SHP77 (cell line): Measurements from ENCODE around the gene GNG13.
"Not testable (repeated sequence)": the region's sequence is repeated elsewhere in the genome, so short reads cannot be mapped to it uniquely, and the experiment has no call there.

Experiments
- DNase-seq, 2 experiments: peaks; one replicate each; lab custom pipeline; 2025; lab: John Stamatoyannopoulos, UW

GNG13 gene, protein sequence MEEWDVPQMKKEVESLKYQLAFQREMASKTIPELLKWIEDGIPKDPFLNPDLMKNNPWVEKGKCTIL

DNA sequence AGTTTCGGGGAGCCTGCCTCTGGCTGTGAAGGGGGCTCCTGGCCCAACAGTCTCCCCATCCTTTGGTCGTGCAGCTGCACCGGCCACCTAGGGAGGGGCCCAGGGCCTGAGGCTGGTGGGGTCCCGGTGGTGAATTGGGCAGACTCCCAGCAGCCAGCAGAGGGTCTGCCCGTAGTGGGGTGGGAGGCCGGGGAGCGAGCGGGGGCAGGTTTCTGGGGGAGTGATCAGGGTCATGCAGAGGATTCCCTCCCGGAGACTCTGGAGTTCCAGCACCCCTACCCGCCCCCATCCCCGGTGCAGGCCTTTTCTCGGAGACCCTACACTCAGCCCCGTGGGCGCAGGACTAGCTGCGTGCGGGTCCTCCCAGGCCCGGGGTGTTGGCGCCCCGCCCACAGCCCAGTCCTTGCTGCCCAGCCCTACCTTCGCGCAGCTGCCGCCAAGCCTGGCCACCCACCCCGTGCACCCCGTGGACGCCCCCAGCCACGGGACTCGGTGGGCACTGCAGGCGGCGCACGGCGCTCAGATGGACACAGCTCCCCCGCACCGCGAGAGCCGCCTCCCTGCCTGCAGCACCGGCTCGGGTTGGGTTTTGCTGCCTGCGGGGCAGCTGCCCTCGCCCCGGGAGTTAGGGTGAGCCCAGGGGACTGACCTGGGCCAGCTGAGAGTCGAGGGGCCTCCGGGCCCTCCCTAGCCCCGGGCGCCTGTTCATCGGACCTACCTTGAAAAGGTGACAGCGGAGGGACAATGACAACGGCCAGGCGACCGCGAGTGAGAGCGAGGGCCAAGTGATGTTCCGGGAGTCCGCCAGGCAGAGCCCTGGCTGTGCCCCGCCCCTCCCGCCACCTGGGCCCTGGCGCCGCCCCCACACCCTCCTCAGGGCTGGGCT, at the start of gene GNG13:
Gene GNG13, minus strand, starts transcription at position 787 of the 886 bp plus-strand sequence. CDS start 1,657 bp downstream, outside the sequence.
- DNase-seq, result no peak

DNA sequence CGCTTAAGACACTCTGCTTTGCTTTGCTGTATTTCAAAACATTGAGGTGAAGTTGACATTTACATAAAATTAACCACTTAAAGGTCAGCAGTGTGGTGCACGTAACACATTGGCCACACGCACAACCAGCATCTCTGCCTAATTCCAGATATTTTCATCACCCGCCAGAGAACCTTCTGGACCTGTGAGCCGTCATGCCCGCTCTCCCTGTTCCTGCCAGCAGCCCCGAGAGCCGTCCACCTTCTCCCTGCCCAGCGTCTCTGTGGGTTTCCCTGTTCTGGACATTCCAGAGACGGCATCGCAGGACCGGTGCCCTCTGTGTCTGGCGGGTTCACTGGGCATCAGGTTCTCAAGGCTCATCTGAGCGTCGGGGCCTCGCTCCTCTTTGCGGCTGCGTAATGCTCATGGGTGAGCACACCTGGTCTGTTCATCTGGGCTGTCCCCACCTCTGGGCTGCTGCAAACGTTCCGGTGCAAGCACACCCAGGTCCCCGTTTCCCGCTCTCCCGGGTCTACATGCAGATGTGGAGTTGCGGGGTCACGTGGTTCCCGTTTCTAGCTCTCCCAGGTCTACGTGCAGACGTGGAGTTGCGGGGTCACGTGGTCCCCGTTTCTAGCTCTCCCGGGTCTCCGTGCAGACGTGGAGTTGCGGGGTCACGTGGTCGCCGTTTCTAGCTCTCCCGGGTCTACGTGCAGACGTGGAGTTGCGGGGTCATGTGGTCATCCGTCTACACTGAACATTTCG, 48.1 kb upstream of the GNG13 start:
- no peak for DNase-seq

DNA sequence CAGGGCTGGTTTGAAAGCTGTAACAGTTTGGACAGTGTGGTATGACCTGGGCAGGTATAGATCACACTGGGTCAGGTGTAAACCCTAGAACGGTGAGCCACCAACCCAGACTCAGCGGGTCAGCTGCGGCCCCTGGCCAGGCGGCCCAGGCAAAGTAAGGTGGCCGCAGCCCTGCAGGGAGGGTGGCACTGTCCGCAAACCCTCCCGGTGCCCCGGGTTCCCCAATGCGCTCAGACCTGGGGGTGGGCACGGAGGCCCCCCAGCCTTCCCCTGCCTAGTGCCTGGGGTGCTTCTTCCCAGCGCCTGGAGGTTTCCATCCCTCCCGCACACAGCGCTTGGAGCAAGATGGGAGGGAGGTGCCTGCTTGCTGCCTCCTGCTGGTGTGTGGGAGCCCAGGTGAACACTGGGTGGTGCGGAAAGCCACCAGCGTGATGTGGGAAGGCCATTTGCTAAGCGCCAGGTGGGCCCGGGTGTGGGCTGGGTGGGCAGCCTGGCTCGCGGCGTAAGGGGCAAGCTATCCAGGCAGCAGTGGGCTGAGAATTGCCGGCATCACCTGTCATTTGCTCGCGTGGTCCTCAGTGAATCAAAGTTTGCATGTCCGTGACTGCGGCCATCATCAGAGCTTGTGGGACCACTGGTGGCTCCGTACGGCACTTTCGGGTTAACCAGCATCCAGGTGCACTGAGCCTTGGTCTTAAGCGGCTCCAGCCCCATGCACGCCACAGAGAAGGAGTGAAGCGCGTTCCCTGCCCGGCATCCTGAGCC, 47.3 kb upstream of the GNG13 start:
- DNase-seq, result no peak

DNA sequence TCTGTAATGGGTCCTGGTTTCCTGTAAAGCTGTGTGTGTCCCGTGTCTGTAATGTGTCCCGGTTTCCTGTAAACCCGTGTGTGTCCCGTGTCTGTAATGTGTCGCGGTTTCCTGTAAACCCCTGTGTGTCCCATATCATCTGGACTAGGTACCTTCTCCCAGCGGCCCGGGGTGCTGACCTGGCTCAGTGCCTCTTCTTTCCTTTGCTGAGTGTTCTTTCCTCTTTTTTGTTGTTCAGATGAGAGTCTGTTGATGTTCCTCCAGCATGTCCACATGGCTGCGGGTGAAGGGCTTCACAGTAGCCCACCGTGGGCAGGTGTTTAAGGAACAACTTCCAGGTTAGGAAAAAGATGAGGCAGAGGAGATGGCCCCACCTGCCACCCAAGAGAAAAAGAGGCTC, 46.6 kb upstream of the GNG13 start:
- no peak for DNase-seq

DNA sequence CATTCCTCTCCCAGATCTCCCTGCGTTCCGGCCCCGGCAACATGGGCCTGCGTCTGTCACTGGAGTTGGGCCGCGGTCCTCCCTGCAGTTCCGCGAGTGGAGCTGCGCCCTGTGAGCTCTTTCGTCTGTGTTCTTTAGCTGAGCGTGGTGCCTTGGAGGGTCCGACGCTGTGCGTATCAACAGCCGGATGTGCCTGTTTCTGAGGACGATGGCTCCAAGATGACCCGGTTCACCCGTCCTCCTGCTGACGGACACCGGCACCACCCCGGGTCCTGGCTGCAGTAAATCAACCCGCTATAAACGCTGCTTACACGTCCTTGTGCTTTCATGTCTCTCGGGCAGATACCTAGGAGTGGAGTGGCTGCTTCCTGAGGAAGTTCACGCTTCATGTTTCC, 44.8 kb upstream of the GNG13 start:
- no peak for DNase-seq

DNA sequence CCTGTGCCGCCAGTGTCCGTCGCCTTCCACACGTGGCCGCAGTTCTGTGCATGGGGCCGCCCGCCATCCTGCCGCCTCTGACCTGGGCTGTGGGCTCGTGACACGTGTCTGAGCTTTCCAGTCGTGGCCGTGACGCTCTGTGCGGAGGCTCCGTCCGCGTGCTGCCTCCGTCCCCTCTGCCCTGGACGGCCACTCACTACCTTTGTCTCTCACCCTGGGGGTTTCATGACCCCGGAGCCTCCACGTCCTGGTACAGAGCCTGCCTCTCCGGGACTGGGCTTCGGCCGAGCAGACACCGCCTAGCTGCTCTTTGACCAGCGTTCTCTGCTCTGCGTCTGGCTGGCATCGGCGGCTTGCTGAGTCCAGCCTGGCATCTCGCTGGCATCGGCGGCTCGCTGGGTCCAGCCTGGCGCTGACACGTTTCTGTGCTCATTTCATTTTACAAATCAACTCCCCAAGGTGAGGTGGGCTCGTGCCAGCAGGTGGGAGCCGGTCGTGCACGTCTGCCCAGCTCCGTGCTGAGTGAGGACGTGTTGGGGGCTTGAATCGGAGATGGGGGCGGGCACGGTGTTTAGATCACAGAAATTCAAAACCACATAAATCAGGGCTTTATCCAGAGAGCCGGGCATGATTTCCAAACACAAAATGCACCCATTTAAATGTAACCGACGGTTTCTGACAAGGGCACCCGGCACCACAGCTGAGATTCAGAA, 44.3 kb upstream of the GNG13 start:
- DNase-seq, result no peak

DNA sequence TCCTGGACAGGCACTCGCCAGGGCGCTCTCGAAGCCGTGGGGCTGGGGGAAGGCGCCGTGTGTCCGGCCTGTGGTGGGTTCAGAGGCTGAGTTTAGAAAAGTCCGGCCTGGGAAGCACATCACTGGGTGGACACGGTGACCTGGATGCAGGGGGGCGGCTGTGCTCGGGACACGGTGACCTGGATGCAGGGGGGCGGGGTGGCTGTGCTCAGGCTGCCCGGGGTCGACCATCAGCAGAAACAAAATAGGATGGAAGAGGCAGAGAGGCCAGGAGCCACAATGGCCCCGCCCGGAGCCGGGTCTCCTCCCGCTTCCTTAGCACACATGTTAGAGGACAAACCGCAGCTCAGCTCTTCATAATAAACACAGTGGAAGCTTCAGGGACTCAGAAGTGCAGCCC, 43.2 kb upstream of the GNG13 start:
- DNase-seq, result no peak

DNA sequence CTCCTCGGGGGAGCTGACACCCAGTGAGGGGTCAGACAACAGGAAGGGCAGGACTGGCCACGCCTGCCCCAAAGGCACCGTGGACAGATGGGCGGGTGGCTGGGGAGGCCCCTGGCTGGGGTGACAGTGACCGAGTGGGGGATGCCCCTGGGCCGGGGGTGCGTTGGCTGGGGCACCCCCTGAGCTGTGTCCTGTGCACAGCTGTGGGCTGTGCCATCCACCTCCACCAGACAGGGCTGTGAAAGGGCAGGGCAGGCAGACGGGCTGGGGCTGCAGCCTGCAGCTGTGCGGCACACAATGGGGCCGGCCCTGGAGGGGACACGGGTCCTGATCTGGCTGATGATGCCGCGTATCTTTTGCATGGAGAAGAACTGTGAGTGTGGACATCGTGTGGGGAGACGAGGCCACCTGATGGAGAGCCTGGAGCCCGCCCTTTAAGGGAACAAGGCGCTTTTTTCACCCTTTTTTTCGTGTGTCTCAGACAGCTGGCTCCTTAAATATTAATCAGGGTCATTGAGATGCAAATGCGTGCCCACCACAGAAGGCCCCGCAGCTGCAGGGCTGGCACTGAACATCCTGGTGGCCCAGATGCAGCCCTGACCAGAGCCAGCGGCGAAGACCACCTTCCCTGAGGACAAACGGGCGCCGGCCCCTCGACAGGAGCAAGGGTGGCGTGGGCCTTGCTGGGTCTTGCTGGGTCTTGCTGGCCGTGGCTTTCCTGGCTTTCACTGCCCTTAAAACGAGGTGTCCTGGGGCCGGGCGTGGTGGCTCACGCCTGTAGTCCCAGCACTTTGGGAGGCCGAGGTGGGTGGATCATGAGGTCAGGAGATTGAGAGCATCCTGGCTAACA, 42.4 kb upstream of the GNG13 start:
- no peak for DNase-seq

DNA sequence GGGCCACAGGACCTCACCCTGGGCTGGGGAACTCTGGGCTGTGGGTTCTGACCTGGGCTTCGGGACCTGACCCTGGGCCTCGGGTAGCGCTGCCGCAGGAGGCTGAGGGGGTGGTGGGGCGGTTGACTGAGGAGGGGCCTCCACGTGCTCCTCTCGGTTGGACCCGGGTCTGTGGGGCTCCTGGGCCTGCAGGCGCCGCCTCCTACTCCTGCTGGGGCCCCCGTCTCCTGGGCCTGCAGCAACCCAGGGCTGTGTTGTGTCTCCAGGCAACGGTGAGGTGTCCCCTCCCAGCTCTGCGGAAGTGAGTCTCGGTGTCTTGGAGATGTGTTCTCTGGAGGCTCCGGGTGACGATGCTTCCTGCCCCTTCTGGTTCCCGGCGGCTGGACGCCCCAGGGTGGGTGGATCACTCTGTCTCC, 41.5 kb upstream of the GNG13 start:
- DNase-seq, result no peak

DNA sequence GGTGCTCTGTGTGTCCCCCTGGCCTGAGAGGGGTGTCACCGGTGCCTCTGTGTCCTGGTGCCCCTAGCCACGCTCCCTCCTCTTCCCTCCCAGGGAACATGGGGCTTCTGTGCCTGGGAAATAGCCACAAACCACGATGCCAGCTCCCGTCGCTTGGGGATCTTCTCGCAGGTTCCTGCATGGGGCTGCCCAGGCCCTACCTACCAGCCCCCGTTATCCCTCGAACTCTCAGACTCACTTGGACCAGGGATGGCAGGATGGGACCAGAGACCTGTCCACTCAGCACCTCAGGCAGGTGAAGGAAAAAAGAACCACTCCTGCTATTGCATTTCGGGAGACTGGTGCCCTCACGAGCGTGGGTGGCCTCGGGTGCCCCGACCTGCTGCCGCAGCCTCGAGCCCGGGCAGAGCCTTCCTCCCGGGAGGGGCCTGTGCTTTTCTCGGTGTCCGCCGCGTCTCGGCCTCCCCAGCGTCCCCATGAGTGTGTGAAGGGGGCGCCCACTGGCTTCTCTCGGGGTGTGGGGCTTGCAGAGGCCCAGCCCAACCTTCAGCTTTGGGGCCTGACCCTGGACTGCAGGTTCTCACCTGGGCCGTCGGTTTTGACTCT, 41.0 kb upstream of the GNG13 start:
- no peak for DNase-seq

DNA sequence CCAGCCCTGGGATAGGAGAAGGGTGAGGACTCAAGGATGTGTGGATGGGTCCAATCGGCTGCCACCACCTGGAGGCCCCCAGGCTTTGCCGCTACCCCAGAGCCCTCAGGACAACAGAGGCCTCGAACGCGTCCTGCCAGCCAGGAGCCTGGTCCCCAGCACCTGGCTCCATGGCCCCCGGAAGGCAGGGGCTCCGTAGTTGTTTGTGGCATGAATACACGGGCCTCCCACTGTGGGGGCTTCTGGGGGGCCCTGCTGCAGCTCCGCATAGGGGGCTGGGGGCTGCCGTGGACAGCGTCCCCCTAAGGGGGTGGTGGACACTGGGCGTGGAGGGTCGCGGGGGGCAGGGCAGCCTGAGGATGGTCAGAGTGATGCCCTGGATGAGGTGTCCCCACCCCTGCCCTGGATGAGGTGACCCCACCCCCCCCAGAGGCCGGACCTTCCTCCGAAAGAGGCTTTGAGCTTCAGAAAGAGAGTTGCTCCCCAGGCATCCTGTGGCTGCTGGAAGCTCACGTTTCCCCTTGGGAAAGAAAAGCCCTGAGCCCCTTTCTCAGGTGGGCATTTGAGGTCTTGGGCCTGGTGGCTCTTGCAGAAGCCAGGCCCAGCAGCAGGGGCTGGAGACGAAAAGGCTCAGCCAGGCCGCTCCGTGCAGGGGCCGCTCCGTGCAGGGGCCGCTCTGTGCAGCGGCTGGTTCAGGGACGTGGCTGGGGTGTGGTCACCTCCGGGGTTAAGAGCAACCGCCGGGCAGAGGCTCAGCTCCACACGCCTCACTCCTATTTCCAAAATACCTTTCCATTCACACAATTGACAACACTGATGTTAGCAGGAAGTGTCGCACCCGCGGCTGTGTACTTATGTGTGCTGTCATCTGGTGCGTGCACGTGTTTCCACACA, 40.3 kb upstream of the GNG13 start:
- DNase-seq, result no peak

DNA sequence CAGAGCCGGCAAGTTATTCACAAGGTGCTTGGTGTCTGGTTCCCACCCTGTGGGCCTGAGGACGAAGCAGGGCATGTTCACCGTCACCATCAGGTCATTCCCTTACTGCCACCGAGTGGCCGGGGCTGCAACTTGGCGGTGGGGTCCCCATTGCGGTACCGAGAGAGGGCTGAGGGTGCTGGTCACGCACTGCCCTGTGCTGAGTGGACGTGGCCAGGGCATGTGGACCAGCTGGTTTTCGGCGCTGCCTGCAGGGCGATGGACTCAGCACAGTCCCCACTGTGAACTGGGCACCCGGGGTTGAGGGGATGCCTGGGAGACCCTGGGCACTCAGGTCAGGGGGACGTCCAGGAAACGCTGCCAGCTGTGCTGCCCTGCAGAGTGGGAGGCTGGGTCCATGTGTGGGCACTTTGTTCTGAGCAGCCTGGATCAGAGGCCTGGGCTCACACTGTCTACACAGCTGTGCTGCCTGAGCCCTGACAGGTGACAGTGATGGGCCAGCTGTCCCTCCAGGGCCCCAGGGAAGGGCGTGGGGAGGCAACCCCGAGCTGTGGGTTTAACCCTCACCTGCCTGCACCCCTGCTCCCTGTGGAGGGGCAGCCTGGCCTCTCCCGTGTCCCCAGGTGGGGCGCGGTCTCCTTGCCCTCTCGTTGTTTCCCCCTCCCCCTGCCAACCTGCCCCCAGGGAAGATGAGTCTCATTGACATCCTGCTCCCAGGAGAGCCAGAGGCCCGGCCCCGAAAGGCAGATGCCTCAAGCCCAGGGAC, 39.3 kb upstream of the GNG13 start:
- DNase-seq, result peak; percentile 35 to 40

DNA sequence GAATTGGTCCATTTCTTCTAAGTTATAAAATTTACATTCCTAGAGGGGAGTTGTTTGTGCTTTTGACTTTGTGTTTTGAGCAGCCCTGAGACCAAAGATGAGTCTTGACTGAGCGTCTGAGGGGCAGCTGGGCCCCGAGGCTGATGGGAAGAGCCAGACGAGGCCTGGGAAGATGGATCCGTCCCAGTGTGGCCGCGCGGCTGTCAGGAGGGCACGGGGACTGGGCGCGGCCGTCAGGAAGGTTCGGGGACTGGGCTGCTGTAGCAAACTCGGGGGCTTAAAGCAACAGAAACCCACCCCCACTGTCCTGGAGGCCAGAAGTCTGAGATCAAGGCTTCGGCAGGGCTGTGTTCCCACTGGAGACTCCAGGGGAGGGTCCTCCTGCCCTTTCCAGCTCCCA, 38.2 kb upstream of the GNG13 start:
- no peak for DNase-seq

DNA sequence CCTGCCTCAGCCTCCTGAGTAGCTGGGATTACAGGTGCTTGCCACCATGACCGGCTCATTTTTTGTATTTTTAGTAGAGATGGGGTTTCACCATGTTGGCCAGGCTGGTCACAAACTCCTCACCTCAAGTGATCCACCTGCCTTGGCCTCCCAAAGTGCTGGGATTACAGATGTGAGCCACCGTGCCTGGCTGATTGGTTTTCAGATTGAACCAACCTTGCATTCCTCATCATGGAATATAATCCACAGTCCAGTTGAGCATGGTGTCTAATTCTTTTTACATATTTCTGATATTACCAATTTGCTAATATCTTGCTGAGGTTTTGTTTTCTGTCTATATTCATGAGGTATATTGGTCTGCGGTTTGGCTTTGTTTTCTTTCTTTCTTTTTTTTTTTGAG, 36.3 kb upstream of the GNG13 start:
- DNase-seq, result not testable (repeated sequence)

DNA sequence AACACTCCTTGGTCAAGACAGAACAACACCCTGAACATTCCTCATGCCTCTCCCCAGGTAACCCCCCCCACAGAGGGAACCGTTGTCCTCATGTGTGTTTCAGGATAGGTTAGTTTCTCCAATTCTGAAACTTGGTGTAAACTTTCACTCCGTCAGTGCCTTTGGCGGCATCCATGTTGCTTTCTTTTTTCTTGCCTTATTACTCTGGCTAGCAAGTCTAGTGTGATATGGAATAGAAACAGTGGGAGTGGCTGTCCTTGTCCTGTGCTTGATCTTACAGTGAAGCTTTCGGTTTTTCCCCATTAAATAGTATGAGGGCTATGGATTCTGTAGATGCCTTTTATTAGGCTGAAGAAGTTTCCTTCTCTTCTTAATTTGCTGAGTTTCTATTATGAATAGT, 35.7 kb upstream of the GNG13 start:
- no peak for DNase-seq

DNA sequence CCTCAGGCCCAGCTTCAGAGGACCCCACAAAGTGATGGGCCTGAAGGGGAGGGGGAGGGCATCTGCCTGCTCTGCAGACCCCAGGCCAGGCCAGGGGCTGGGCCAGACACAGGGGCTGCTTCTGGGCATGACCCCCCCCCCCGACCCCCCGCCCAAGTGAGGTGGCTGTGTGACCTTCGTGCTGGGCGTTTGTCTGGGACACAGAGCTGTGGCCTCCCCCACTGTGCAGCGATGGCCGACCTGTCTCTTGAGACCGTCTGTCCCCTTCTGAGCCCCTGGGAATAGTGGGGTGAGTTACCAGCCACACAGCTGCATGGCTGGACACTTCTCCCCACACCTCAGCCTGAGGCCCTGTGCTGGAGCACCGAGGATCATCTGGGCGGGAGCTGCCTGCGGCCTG, 34.8 kb upstream of the GNG13 start:
- DNase-seq, result no peak

DNA sequence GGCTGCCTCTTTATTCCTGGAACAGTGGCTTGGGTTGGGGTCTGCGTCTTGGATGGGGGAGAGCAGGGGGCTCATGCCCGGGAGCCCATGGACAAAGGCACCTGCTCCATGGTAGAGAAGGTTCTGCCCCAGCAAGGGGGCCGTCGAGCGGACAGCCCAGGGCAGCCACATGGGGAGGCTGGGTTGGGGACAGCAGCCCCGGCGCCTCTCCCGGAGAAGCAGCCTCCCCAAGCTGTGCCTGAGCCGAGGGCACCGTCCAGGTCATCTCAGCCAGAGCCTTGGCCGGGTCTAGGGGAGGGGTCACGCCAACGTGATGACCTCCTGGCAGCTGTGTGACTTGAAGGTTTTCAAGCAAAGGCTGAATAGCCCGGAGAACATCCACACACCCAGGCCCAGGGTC, 32.9 kb upstream of the GNG13 start:
- DNase-seq, result no peak

DNA sequence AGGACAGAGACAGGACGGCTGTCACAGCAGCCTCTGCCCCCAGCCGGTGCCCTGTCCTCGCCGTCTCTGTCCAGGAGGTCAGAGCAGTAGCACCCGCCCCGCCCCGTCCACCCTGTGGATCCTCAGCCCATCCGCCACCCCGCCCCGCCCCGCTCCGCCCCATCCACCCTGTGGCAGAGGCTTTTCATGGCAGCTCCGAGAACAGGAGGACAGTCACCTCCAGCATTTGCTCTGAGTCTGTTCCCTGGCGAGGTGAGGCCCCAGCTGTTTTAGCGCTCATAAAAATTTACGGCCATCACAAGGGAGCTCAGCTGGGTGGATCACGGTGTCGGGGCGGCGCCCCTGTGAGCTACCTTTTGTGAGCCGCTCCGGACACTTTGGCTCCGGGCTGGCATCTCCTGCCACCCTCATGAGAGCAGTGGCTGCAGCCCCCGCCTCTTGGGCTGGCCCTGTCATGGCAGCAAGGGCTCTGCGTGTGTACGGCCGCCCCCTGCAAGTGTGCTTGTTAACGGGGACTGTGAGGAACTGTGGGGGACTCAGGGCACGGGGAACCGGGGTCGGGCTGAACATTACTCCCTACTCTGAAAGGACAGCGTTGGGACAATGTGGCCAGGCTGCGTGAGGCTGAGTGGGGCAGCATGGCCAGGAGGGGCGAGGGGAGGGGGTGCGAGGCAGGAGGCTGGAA, 32.3 kb upstream of the GNG13 start:
- no peak for DNase-seq
